Body of pancreas (tissue), 4 donors: Measurements from ENCODE around the gene HSPA1A.

Source experiments
- CTCF ChIP-seq, 7 experiments: fragments of 450-650 bp in 4 of 7; fragments of 200-600 bp in 3 of 7; sonication (generic) in 3 of 7; IDR thresholded peaks; one replicate each; pipeline ENCODE4 v1.5.1; 2016 to 2019; ENCODE audit warnings: antibody characterized with exemption in 7 of 7
- POLR2A ChIP-seq, 3 donors: fragments of 450-650 bp; IDR thresholded peaks; one replicate each; pipeline ENCODE4 v1.6.1; 2016; ENCODE audit warnings: antibody characterized with exemption in 3 of 3, mild to moderate bottlenecking in 2 of 3

- TF ChIP-seq CTCF (IDR thresholded peaks at IDR 0.05) (no peak), POLR2A (IDR thresholded peaks at IDR 0.05) (no peak)
These were observed 15.6 kb downstream of the HSPA1A start for GRCh38 chr6:31830886-31831335.
